DMS 273 (cell line): ENCODE data around the gene OR2A42.
"Not testable (repeated sequence)": the region's sequence is repeated elsewhere in the genome, so short reads cannot be mapped to it uniquely, and the experiment has no call there.

Experiments
- DNase-seq: peaks from one replicate; lab custom pipeline; 2025; ENCODE audit not compliant: unreplicated experiment; lab: John Stamatoyannopoulos, UW

Gene OR2A42

GRCh38 chr7:144239365-144239764 is at the start of gene OR2A42:
Gene OR2A42 (minus strand): TSS chr7:144239605. CDS start chr7:144232843, 6,762 bp downstream.
- DNase-seq: not testable (repeated sequence)

GRCh38 chr7:144287171-144287784 is 47.9 kb upstream of the OR2A42 start:
- DNase-seq: not testable (repeated sequence)

GRCh38 chr7:144283716-144284115 is 44.3 kb upstream of the OR2A42 start:
- DNase-seq: not testable (repeated sequence)

- DNase-seq: not testable (repeated sequence)
Measured at GRCh38 chr7:144282490-144282889, 43.1 kb upstream of the OR2A42 start.

GRCh38 chr7:144281981-144282380 is 42.6 kb upstream of the OR2A42 start:
- DNase-seq: not testable (repeated sequence)

- not testable (repeated sequence) for DNase-seq
Measured at GRCh38 chr7:144280010-144280409, 40.6 kb upstream of the OR2A42 start.

- DNase-seq: not testable (repeated sequence)
Measured at GRCh38 chr7:144275281-144275680, 35.9 kb upstream of the OR2A42 start.

- not testable (repeated sequence) for DNase-seq
Measured at GRCh38 chr7:144269188-144269587, 29.8 kb upstream of the OR2A42 start, which contains the start of gene CTAGE8. Gene CTAGE8 (minus strand): TSS chr7:144269288. CDS start chr7:144269250, 38 bp downstream.

GRCh38 chr7:144264692-144265091 is 25.3 kb upstream of the OR2A42 start, which contains the start of gene OR2A7:
Gene OR2A7 (minus strand): TSS chr7:144264792. CDS start chr7:144259628, 5,164 bp downstream.
- not testable (repeated sequence) for DNase-seq

- DNase-seq: not testable (repeated sequence)
Measured at GRCh38 chr7:144262128-144262527, 22.7 kb upstream of the OR2A42 start.

- DNase-seq: not testable (repeated sequence)
Measured at GRCh38 chr7:144259067-144259466, 19.7 kb upstream of the OR2A42 start.

GRCh38 chr7:144256112-144256511 is 16.7 kb upstream of the OR2A42 start:
- DNase-seq: no peak

GRCh38 chr7:144255471-144255897 is 16.1 kb upstream of the OR2A42 start:
- DNase-seq: no peak

GRCh38 chr7:144252307-144252706 is 12.9 kb upstream of the OR2A42 start:
- DNase-seq: not testable (repeated sequence)

GRCh38 chr7:144247674-144248330 is 8.4 kb upstream of the OR2A42 start:
- not testable (repeated sequence) for DNase-seq

GRCh38 chr7:144246967-144247366 is 7.6 kb upstream of the OR2A42 start:
- not testable (repeated sequence) for DNase-seq

- DNase-seq: not testable (repeated sequence)
Measured at GRCh38 chr7:144245372-144245771, 6.0 kb upstream of the OR2A42 start.

- DNase-seq: not testable (repeated sequence)
Measured at GRCh38 chr7:144238530-144239082, 799 bp downstream of the OR2A42 start.

- not testable (repeated sequence) for DNase-seq
Measured at GRCh38 chr7:144233039-144233438, 6.4 kb downstream of the OR2A42 start.

- not testable (repeated sequence) for DNase-seq
Measured at GRCh38 chr7:144231027-144231426, 8.4 kb downstream of the OR2A42 start.

- DNase-seq: not testable (repeated sequence)
Measured at GRCh38 chr7:144228810-144229209, 10.6 kb downstream of the OR2A42 start.

GRCh38 chr7:144226866-144227265 is 12.5 kb downstream of the OR2A42 start:
- not testable (repeated sequence) for DNase-seq
